Neural cell (in vitro differentiated cells): ENCODE results near the gene KIR2DL3. TPM values are rescaled to one million over a fixed set of nuclear protein-coding genes. Genes with fewer than 3 reads are reported as not detected.
"Not testable (repeated sequence)": the region's sequence is repeated elsewhere in the genome, so short reads cannot be mapped to it uniquely, and the experiment has no call there.

Source experiments
- H2AFZ ChIP-seq: fragments of 200-600, 300-800 bp; sonication (generic), shearing (Covaris generic); 2 replicates; pipeline ENCODE4 v1.6.0; 2014; ENCODE audit warnings: low read depth, mild to moderate bottlenecking, antibody characterized with exemption, low read length, moderate library complexity
- H3F3A ChIP-seq: fragments of 200-600 bp; shearing (Covaris generic); 2 replicates; pipeline ENCODE4 v1.6.1; 2016; ENCODE audit warnings: mild to moderate bottlenecking, moderate library complexity, mixed read lengths, antibody characterized with exemption, low read length; ENCODE audit not compliant: insufficient read depth, poor library complexity, severe bottlenecking
- H3K27ac ChIP-seq: fragments of 200-600, 300-800 bp; sonication (generic), shearing (Covaris generic); 2 replicates; pipeline ENCODE4 v1.5.1; 2014; ENCODE audit warnings: mild to moderate bottlenecking, low read length, moderate library complexity
- H3K27me3 ChIP-seq: fragments of 300-800, 200-600 bp; sonication (generic), shearing (Covaris generic); 2 replicates; pipeline ENCODE4 v1.6.0; 2014; ENCODE audit warnings: mild to moderate bottlenecking, low read depth, low read length, moderate library complexity; ENCODE audit not compliant: insufficient read depth
- H3K36me3 ChIP-seq: fragments of 300-800, 200-600 bp; sonication (generic), shearing (Covaris generic); 2 replicates; pipeline ENCODE4 v1.5.1; 2014; ENCODE audit warnings: mild to moderate bottlenecking, antibody characterized with exemption, low read length, moderate library complexity; ENCODE audit not compliant: insufficient read depth
- H3K4me2 ChIP-seq: fragments of 300-800, 200-600 bp; sonication (generic), shearing (Covaris generic); 2 replicates; pipeline ENCODE4 v1.6.0; 2014; ENCODE audit warnings: mild to moderate bottlenecking, low read length
- H3K4me3 ChIP-seq: fragments of 300-800, 200-600 bp; sonication (generic), shearing (Covaris generic); 2 replicates; pipeline ENCODE4 v1.5.1; 2014; ENCODE audit warnings: mild to moderate bottlenecking, low read length, moderate library complexity
- H3K79me2 ChIP-seq: fragments of 200-600 bp; shearing (Covaris generic); replicated peaks from 2 replicates; pipeline ENCODE4 v1.6.0; 2014; ENCODE audit warnings: mild to moderate bottlenecking, low read length, moderate library complexity; ENCODE audit not compliant: insufficient read depth
- H3K9ac ChIP-seq: fragments of 300-800, 200-600 bp; sonication (generic), shearing (Covaris generic); 2 replicates; pipeline ENCODE4 v1.6.1; 2016; ENCODE audit warnings: mild to moderate bottlenecking, low read length, mixed read lengths
- H3K9me2 ChIP-seq: fragments of 200-600 bp; shearing (Covaris generic); 2 replicates; pipeline ENCODE4 v1.6.1; 2016; ENCODE audit warnings: mild to moderate bottlenecking, low read length, mixed read lengths; ENCODE audit not compliant: insufficient read depth
- H3K9me3 ChIP-seq: fragments of 200-600, 300-800 bp; sonication (generic), shearing (Covaris generic); 2 replicates; pipeline ENCODE4 v1.6.1; 2016; ENCODE audit warnings: mild to moderate bottlenecking, mixed run types, low read length, moderate library complexity, mixed read lengths
- H4K20me1 ChIP-seq: fragments of 200-600 bp; shearing (Covaris generic); 2 replicates; pipeline ENCODE4 v1.6.1; 2016; ENCODE audit warnings: mild to moderate bottlenecking, mixed run types; ENCODE audit not compliant: insufficient read depth
- CTCF ChIP-seq: fragments of 450-650 bp; IDR thresholded peaks from 2 replicates; pipeline ENCODE4 v1.5.1; 2014; ENCODE audit warnings: antibody characterized with exemption, mild to moderate bottlenecking, moderate library complexity; ENCODE audit not compliant: poor library complexity, severe bottlenecking
- EP300 ChIP-seq: fragments of 450-650 bp; conservative IDR thresholded peaks from 2 replicates; pipeline ENCODE4 v1.6.1; 2014; ENCODE audit warnings: antibody characterized with exemption, mild to moderate bottlenecking, moderate library complexity; ENCODE audit not compliant: poor library complexity, severe bottlenecking
- EZH2 ChIP-seq: fragments of 200-600, 300-800 bp; shearing (Covaris generic), sonication (generic); IDR thresholded peaks from 2 replicates; pipeline ENCODE4 v1.6.1; 2014; ENCODE audit warnings: antibody characterized with exemption, low read length, borderline replicate concordance, mild to moderate bottlenecking; ENCODE audit not compliant: insufficient read depth, poor library complexity, severe bottlenecking
- MXI1 ChIP-seq: fragments of 450-650 bp; conservative IDR thresholded peaks from 2 replicates; pipeline ENCODE4 v1.6.1; 2014; ENCODE audit warnings: antibody characterized with exemption, mild to moderate bottlenecking; ENCODE audit not compliant: poor library complexity, severe bottlenecking
- POLR2AphosphoS5 ChIP-seq: IDR thresholded peaks from 2 replicates; pipeline ENCODE4 v1.6.1; 2012
- RAD21 ChIP-seq: fragments of 450-650 bp; conservative IDR thresholded peaks from 2 replicates; pipeline ENCODE4 v1.6.1; 2014; ENCODE audit warnings: antibody characterized with exemption, mild to moderate bottlenecking, moderate library complexity
- SMC3 ChIP-seq: fragments of 450-650 bp; conservative IDR thresholded peaks from 2 replicates; pipeline ENCODE4 v1.6.1; 2014; ENCODE audit warnings: antibody characterized with exemption, mild to moderate bottlenecking, moderate library complexity; ENCODE audit not compliant: poor library complexity
- TAF1 ChIP-seq: IDR thresholded peaks from 2 replicates; pipeline ENCODE4 v1.6.1; 2012; ENCODE audit warnings: low read depth
- polyA plus RNA-seq: library from polyadenylated mRNA; depleted of rRNA; stranded (reverse); fragments of >200 nt; gene quantifications from 2 replicates; pipeline ENCODE4 v1.2.3, GENCODE V29; 2014
- TF ChIP-seq, protein P1 (sequence below): IDR thresholded peaks from 2 replicates; pipeline ENCODE4 v1.6.1; 2012; ENCODE audit warnings: borderline replicate concordance

KIR2DL3 gene
- polyA plus RNA-seq, 1 donor from 2014 or later, result not detected

- not testable (repeated sequence) for H2AFZ ChIP-seq, H3F3A ChIP-seq, H3K36me3 ChIP-seq, H3K27me3 ChIP-seq, H3K9ac ChIP-seq, H4K20me1 ChIP-seq, H3K4me3 ChIP-seq, H3K9me3 ChIP-seq, H3K27ac ChIP-seq, H3K9me2 ChIP-seq, H3K4me2 ChIP-seq, H3K79me2 ChIP-seq
Observed at GRCh38 chr19:54786091-54786723, 47.9 kb downstream of the KIR2DL3 start.

GRCh38 chr19:54788154-54788553, 49.8 kb downstream of the KIR2DL3 start:
- not testable (repeated sequence) for H3K9me3 ChIP-seq, H3K4me2 ChIP-seq, H3K27ac ChIP-seq, H3K4me3 ChIP-seq, H3F3A ChIP-seq, H4K20me1 ChIP-seq, H3K9ac ChIP-seq, H3K9me2 ChIP-seq, H2AFZ ChIP-seq, H3K79me2 ChIP-seq, H3K36me3 ChIP-seq, H3K27me3 ChIP-seq

- H3K9ac ChIP-seq, result no peak overlapping the region
- H3K27ac ChIP-seq, result no peak overlapping the region
- no peak overlapping the region for H3K4me3 ChIP-seq
- H3K4me2 ChIP-seq, result no peak overlapping the region
- no peak overlapping the region for H2AFZ ChIP-seq
- H3K79me2 ChIP-seq, result no peaks in the 10 kb centered on the region
- H3K9me2 ChIP-seq, result no peaks in the 10 kb centered on the region
- no peaks in the 10 kb centered on the region for H3K36me3 ChIP-seq
- H4K20me1 ChIP-seq, result no peaks in the 10 kb centered on the region
- no peaks in the 10 kb centered on the region for H3K27me3 ChIP-seq
- no peaks in the 10 kb centered on the region for H3K9me3 ChIP-seq
- TF ChIP-seq CTCF (no peak), SMC3 (no peak), EP300 (no peak), RAD21 (no peak), MXI1 (no peak), TAF1 (no peak), POLR2AphosphoS5 (no peak), EZH2 (no peak)
- TF ChIP-seq, protein P1, sequence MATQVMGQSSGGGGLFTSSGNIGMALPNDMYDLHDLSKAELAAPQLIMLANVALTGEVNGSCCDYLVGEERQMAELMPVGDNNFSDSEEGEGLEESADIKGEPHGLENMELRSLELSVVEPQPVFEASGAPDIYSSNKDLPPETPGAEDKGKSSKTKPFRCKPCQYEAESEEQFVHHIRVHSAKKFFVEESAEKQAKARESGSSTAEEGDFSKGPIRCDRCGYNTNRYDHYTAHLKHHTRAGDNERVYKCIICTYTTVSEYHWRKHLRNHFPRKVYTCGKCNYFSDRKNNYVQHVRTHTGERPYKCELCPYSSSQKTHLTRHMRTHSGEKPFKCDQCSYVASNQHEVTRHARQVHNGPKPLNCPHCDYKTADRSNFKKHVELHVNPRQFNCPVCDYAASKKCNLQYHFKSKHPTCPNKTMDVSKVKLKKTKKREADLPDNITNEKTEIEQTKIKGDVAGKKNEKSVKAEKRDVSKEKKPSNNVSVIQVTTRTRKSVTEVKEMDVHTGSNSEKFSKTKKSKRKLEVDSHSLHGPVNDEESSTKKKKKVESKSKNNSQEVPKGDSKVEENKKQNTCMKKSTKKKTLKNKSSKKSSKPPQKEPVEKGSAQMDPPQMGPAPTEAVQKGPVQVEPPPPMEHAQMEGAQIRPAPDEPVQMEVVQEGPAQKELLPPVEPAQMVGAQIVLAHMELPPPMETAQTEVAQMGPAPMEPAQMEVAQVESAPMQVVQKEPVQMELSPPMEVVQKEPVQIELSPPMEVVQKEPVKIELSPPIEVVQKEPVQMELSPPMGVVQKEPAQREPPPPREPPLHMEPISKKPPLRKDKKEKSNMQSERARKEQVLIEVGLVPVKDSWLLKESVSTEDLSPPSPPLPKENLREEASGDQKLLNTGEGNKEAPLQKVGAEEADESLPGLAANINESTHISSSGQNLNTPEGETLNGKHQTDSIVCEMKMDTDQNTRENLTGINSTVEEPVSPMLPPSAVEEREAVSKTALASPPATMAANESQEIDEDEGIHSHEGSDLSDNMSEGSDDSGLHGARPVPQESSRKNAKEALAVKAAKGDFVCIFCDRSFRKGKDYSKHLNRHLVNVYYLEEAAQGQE, result no peak
- no peaks in the 10 kb centered on the region for H3F3A ChIP-seq
Observed at GRCh38 chr19:54790711-54791110, 52.4 kb downstream of the KIR2DL3 start.
